Stimulated activated CD4-positive, alpha-beta T cell treated with anti-CD3 and anti-CD28 coated beads, Interleukin-15, amount 100 ng/mL, for 24 hours (primary cell): ENCODE measurements around the gene EEFSEC.

ENCODE experiments used
- DNase-seq: peaks from one replicate; pipeline ENCODE4 v3.0.0-alpha.2; 2020

EEFSEC gene

GRCh38 chr3:128376516-128376915, 223.2 kb downstream of the EEFSEC start:
- no peak for DNase-seq

- no peak for DNase-seq
These were observed 225.5 kb downstream of the EEFSEC start for GRCh38 chr3:128378631-128379347.

GRCh38 chr3:128379367-128380160, 226.3 kb downstream of the EEFSEC start:
- DNase-seq, result no peak

GRCh38 chr3:128380295-128380694, 227.0 kb downstream of the EEFSEC start:
- no peak for DNase-seq

DNA sequence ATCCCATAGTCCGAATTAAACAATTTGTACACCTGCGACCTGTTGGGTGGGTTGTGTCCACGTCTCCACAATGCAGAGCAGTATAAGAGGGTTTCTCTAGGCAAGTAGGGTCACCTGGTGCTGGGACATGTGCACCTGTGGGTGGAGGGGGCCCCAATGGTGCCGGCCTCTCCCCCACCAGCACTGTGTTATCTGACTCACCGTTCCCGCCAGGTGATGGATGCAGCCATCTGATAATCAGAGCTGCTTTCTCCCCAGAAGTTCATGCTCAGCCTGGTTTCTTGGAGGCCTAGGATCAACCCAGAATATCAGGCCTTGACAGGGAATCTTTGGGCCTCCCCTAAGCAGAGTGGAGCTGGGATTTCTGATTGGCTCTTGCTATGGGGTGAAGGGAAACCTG, 227.4 kb downstream of the EEFSEC start:
- no peak for DNase-seq

GRCh38 chr3:128381609-128382008, 228.3 kb downstream of the EEFSEC start:
- DNase-seq, result no peak

- DNase-seq, result no peak
These were observed 229.0 kb downstream of the EEFSEC start for GRCh38 chr3:128382221-128382807.

GRCh38 chr3:128383316-128384235, 230.3 kb downstream of the EEFSEC start:
- peak; percentile 58 for DNase-seq

DNA sequence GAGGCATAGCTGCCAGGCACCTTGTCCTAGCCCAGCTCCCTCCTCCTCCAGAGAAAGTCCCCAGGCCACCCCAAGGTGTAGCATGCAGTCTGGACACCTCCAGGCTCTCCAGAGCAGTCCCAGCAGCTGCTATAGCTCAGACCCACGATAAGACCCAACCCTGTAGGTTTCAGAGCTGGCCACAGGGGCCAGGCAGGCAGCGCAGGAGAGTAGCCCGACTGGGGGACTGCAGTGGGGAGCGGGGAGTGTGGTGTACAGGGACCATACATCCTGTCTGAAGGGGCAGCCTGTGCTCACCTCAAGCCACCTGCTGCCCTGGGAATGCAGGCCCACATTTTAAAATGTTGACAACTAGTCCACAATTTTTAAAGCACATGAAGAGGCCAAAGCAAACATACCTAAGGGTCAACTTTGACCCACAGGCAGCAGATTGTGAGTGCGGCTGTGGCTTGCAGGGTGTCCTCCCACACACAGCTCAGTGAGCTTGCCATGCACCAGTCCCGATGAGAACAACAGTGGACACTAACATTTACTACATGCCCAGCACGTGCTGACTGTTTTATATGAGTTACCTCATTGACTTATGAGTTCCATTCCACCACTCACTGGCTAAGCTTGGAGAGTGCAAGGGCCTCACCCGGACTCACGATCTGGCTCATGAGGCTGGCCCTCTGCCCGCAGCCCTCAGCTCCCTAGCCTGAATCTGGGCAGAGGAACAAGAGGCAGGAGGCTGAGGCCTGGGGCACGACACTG, 232.0 kb downstream of the EEFSEC start:
- no peak for DNase-seq

GRCh38 chr3:128388932-128389331, 235.7 kb downstream of the EEFSEC start:
- no peak for DNase-seq

- no peak for DNase-seq
These were observed 237.6 kb downstream of the EEFSEC start for GRCh38 chr3:128390867-128391266.

DNA sequence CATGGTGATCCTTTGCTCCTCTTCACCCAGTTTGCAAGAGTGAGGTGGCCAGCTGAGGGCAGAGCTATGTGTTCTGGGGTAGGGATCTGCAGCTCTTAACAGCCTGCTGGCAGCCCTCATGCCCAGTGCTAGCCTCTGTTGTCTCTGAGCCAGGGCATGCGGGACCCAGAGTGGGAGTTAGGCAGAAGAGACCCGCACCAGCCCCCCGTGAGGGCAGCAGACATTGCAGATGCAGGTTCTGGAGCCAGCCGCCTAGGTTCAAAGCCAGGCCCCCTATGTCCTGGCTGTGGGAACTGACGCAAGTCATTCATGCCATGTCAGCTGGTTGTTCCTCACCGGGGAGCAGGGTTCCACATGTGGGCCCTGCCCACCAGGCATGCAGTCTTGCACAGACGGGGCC, 238.7 kb downstream of the EEFSEC start:
- no peak for DNase-seq

DNA sequence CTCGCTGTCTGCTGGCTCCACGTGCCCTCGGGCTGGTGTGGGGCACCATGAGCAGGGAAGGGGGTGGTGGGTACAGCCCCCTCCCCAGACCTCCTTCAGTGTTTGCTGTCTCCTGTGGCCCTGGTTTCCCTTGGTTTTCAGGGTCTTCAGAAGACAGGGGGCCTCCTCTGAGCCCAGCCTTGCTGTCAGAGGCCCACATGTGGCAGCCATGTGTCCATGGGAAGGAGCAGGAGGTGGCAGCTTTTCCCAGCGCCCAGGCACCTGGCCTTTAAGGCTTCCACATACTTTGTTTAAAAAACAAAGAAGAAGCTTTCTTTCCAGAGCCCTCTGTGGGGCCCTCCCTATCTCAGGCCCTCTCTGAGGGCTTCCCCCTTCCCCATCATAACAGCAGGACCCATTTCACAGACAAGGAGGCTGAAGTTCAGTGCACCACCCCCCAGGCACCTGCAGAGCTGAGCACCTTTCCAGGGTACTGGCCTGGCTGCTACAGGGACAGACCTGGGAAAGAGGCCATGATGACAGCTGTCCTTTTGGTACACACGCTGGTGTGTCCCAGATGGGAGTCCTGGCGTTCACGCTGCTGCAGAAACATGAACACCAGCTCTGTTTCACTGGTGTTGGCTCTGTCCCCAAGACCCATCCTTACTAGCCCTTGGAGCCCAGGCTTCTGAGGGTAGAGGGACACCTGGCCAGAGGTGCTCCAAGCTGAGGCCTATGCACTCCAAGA, 239.7 kb downstream of the EEFSEC start:
- DNase-seq, result no peak

DNA sequence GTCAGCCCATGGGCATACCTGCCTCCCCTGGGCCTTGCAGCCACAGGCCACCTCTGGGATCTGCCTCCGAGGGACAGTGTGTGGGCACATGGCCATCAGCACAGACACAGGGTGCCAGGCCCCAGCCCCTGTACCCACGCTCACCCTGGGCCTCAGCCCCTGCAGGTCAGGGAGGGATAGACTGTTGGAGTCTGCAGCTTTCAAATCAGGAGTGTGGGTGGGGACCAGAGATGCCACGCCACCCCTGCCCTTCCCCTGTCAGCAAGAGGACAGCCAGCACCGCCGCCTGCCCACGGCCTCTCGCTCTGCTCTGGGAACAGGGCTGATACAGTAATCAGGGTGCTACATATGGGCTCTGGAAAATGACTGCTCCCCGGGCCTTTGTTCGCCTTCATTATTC, 240.8 kb downstream of the EEFSEC start:
- no peak for DNase-seq

DNA sequence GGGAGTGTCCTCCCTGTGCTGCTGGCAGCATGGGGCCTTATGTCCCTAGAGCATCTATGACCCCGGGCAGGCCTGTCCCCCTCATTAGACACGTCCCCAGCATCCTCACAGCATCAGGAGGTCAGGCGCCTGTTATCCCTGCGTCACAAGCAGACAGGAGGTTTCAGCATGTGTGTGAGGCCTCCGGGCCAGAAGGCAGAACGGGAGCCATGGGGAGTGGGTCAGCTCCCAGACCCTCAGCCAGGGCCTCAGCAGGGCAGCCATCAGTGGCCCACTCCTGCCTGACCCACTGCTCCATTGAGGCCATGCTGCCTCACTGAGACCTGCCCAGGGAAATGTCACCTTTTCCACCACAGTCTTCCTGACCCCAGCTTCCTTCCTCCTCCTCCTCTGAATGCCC, 241.8 kb downstream of the EEFSEC start:
- DNase-seq, result no peak

GRCh38 chr3:128395500-128396162, 242.3 kb downstream of the EEFSEC start:
- DNase-seq, result no peak

- no peak for DNase-seq
These were observed 244.2 kb downstream of the EEFSEC start for GRCh38 chr3:128397484-128397883.

DNA sequence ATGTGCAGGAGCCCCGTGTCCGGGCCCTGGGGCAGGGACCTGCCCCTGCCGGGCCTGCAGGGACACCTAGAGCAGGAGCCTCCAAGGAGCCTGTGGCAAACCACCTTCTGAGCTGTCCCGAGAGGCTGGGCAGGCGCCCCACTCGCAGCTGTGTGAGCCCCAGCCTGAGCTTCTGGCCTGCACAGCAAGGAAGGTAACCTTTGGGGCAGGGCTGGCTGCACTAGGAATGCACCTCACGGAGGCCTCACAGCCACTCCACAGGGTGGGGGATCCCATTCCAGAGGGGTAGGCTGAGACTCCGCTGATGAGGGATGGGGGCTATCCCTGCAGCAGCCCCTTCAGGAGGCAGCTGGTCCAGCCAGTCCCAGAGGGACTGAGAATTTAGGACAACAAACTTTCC, 245.3 kb downstream of the EEFSEC start:
- no peak for DNase-seq

DNA sequence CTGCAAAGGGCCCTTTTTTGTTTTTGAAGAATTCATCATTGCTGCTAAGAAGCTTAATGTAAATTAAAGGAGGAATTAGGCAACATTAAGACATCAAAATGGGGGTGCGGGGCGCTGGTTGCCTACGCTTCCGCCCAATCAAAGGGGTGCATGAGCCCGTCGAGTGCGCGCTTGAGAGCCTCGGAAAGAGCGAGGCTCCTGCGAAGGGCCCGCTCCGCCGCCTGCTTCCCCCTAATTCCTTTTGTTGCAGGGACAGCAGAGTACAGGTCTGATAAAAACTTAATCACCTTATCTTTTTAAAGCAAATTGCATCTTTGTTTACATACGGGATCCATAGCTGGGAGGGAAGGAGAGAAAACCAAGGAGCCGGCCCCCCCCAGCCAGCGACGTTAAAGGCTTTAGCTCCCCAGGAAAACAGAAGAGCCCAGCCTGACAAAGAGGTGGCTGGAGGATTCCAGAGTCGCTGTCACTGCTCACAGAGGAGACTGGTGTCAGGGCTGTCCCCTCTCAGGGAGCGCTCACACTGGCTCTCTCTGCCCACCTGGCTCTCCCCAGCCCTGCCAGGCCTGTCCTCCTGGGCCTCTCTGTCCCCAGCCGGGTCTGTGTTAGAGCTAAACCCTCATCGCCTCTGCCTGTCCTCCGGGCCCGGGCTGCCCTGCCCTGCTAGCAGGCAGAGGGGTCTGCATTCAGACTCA, 246.1 kb downstream of the EEFSEC start:
- DNase-seq, result no peak

DNA sequence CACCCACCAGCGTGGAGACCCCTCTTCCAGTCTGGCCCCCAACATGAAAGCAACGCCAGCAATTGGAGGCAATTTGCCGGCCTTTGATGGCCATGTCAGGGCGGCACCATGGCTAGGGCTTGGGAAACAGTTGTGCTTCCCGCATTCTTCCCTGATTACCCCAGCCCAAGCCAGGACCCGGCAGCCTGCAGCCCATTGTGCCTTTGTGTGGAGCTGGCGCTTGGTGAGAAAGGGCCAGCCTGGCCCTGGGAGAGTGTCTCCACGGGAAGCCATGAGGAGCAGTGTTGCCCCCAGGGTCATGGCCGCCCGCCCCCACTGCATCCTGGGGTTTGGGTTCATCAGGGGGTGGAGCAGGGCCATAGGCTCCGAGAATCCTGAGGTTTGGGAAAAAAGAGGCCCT, 247.4 kb downstream of the EEFSEC start:
- no peak for DNase-seq
